ENCODE measurements around the gene HEATR3.

GRCh38 chr16:50061326-50061725, 4.4 kb upstream of the HEATR3 start:
- TF ChIP-seq CTCF (conservative IDR thresholded peaks at IDR 0.05 in 1 of 2, IDR thresholded peaks at IDR 0.05 in 1 of 2; ENCODE audit: low read depth in 1 of 2, low read length in 2 of 2) (no peak), EZH2 (IDR thresholded peaks at IDR 0.05; ENCODE audit: low read length, missing control alignments) (no peak)
